ENCODE measurements around the gene EXT2. TPM values are rescaled to one million over a fixed set of nuclear protein-coding genes. Genes with fewer than 3 reads are reported as not detected.

Gene EXT2
- total and polyA plus RNA-seq, 4 donors, result 18.0 to 95.3 (median 45.9) TPM

- no peaks in the 10 kb centered on the region for H3K27me3 ChIP-seq (ENCODE audit: control insufficient read depth in 3 of 3, insufficient read depth in 3 of 3, low read length in 2 of 3)
- H3K9me3 ChIP-seq (ENCODE audit: control insufficient read depth in 4 of 4, insufficient read depth in 3 of 4, low read length in 3 of 4), result no peaks in the 10 kb centered on the region
- no peak overlapping the region for H3K9ac ChIP-seq (ENCODE audit: insufficient read depth in 1 of 2, low read length in 2 of 2)
- TF ChIP-seq CTCF (IDR thresholded peaks at IDR 0.05; ENCODE audit: control extremely low read depth, extremely low read depth), result no peak
- WGBS, 2 donors, result 88 to 89% methylated on average over 9 of the region's 9 CpGs
- no peak overlapping the region for H3K27ac ChIP-seq (ENCODE audit: low read depth in 1 of 2, low read length in 1 of 2)
- peaks cover 0 to 20% (median 6%) of the 10 kb centered on the region in 4 donors for H3K36me3 ChIP-seq (ENCODE audit: control insufficient read depth in 4 of 4, insufficient read depth in 4 of 4, low read length in 4 of 4)
- DNase-seq (no peak), ATAC-seq (ENCODE audit: insufficient read depth, low FRiP score) (no peak)
- no peak overlapping the region for H3K4me3 ChIP-seq
- H3K4me1 ChIP-seq (ENCODE audit: control insufficient read depth in 5 of 5, insufficient read depth in 5 of 5, low read length in 5 of 5), result no peaks in the 10 kb centered on the region
Observed at GRCh38 chr11:44080951-44081350, 14.5 kb upstream of the EXT2 start.

- Histone ChIP-seq H3K27me3 (ENCODE audit: control insufficient read depth in 3 of 3, insufficient read depth in 3 of 3, low read length in 2 of 3) (no peaks in the 10 kb centered on the region), H3K4me3 (no peak overlapping the region), H3K9ac (ENCODE audit: insufficient read depth in 1 of 2, low read length in 2 of 2) (no peak overlapping the region), H3K36me3 (ENCODE audit: control insufficient read depth in 4 of 4, insufficient read depth in 4 of 4, low read length in 4 of 4) (peaks cover 0 to 17% (median 5%) of the 10 kb centered on the region in 4 donors), H3K9me3 (ENCODE audit: control insufficient read depth in 4 of 4, insufficient read depth in 3 of 4, low read length in 3 of 4) (no peaks in the 10 kb centered on the region), H3K27ac (ENCODE audit: low read depth in 1 of 2, low read length in 1 of 2) (no peak overlapping the region), H3K4me1 (ENCODE audit: control insufficient read depth in 5 of 5, insufficient read depth in 5 of 5, low read length in 5 of 5) (no peaks in the 10 kb centered on the region)
- DNase-seq (no peak), ATAC-seq (ENCODE audit: insufficient read depth, low FRiP score) (no peak)
- 97 to 98% methylated on average over 4 of the region's 4 CpGs for WGBS, 2 donors
- no peak for TF ChIP-seq CTCF (IDR thresholded peaks at IDR 0.05; ENCODE audit: control extremely low read depth, extremely low read depth)
Observed at GRCh38 chr11:44082645-44083044, 12.8 kb upstream of the EXT2 start.

DNA sequence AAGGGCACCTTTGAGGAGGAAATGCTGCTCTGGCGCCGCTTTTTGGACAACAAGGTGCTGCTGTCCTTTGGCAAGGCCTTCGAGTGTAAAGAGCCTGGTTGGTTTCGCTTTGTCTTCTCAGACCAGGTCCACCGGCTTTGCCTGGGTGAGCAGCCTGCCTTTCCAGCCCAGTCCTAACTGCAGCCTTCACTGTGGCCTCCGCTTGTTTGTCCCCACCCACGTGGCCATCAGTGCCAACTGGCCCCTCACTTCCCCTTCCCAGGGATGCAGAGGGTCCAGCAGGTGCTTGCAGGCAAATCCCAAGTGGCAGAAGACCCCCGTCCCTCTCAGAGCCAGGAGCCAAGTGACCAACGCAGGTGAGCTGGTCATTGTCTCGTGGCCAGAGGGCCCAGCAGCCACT lies 12.0 kb upstream of the EXT2 start:
- Histone ChIP-seq H3K4me3 (no peak overlapping the region), H3K36me3 (ENCODE audit: control insufficient read depth in 4 of 4, insufficient read depth in 4 of 4, low read length in 4 of 4) (peaks cover 0 to 17% (median 5%) of the 10 kb centered on the region in 4 donors), H3K9ac (ENCODE audit: insufficient read depth in 1 of 2, low read length in 2 of 2) (no peak overlapping the region), H3K27me3 (ENCODE audit: control insufficient read depth in 3 of 3, insufficient read depth in 3 of 3, low read length in 2 of 3) (no peaks in the 10 kb centered on the region), H3K9me3 (ENCODE audit: control insufficient read depth in 4 of 4, insufficient read depth in 3 of 4, low read length in 3 of 4) (no peaks in the 10 kb centered on the region), H3K4me1 (ENCODE audit: control insufficient read depth in 5 of 5, insufficient read depth in 5 of 5, low read length in 5 of 5) (no peaks in the 10 kb centered on the region), H3K27ac (ENCODE audit: low read depth in 1 of 2, low read length in 1 of 2) (no peak overlapping the region)
- WGBS, 2 donors, result 93 to 97% methylated on average over 10 of the region's 10 CpGs
- ATAC-seq (ENCODE audit: insufficient read depth, low FRiP score) (no peak), DNase-seq (no peak)
- TF ChIP-seq CTCF (IDR thresholded peaks at IDR 0.05; ENCODE audit: control extremely low read depth, extremely low read depth), result no peak

GRCh38 chr11:44083906-44084305 lies 11.6 kb upstream of the EXT2 start:
- Histone ChIP-seq H3K9ac (ENCODE audit: insufficient read depth in 1 of 2, low read length in 2 of 2) (no peak overlapping the region), H3K36me3 (ENCODE audit: control insufficient read depth in 4 of 4, insufficient read depth in 4 of 4, low read length in 4 of 4) (peaks cover 0 to 17% (median 5%) of the 10 kb centered on the region in 4 donors), H3K4me3 (no peak overlapping the region), H3K9me3 (ENCODE audit: control insufficient read depth in 4 of 4, insufficient read depth in 3 of 4, low read length in 3 of 4) (no peaks in the 10 kb centered on the region), H3K4me1 (ENCODE audit: control insufficient read depth in 5 of 5, insufficient read depth in 5 of 5, low read length in 5 of 5) (no peaks in the 10 kb centered on the region), H3K27me3 (ENCODE audit: control insufficient read depth in 3 of 3, insufficient read depth in 3 of 3, low read length in 2 of 3) (no peaks in the 10 kb centered on the region), H3K27ac (ENCODE audit: low read depth in 1 of 2, low read length in 1 of 2) (no peak overlapping the region)
- ATAC-seq (ENCODE audit: insufficient read depth, low FRiP score) (no peak), DNase-seq (no peak)
- no peak for TF ChIP-seq CTCF (IDR thresholded peaks at IDR 0.05; ENCODE audit: control extremely low read depth, extremely low read depth)
- WGBS, 2 donors, result 81 to 83% methylated on average over 5 of the region's 5 CpGs
